CD4-positive, alpha-beta T cell (primary cell): ENCODE results near the gene MEGF11. TPM values are rescaled to one million over a fixed set of nuclear protein-coding genes. Genes with fewer than 3 reads are reported as not detected.

Source experiments
- ATAC-seq: fragments of 200-7000 bp; cut with Tn5 transposase; one replicate; pipeline ENCODE4 v1.10.0; 2022; ENCODE audit warnings: mild to moderate bottlenecking; ENCODE audit not compliant: poor library complexity
- CTCF ChIA-PET: fragments of 350-600 bp; sonication (Branson Sonifier 250); formaldehyde crosslinking; loops from one replicate; lab custom pipeline; 2021; ENCODE audit warnings: antibody characterized with exemption, inconsistent platforms; lab: Charles Lee
- POLR2A ChIA-PET: fragments of 350-600 bp; sonication (Branson Sonifier 250); formaldehyde crosslinking; loops from one replicate; lab custom pipeline; 2021; ENCODE audit warnings: antibody characterized with exemption, inconsistent platforms; lab: Charles Lee
- DNase-seq, 14 experiments: peaks; one replicate each; pipeline ENCODE4 v3.0.0-alpha.2; 2013 to 2020; ENCODE audit warnings: mixed read lengths in 2 of 14
- H3K27ac ChIP-seq, 2 donors: one replicate each; pipeline versions ENCODE4 v1.5.1 to v1.7.0; 2013; ENCODE audit warnings: low read length in 2 of 2, low read depth in 1 of 2, mild to moderate bottlenecking in 1 of 2
- H3K27me3 ChIP-seq, 2 experiments: 1 replicate in 1 of 2; 2 replicates in 1 of 2; pipeline versions ENCODE4 v1.6.1 to v1.7.0; 2013; ENCODE audit warnings: low read length in 2 of 2, control low read depth in 1 of 2, mild to moderate bottlenecking in 1 of 2, moderate library complexity in 1 of 2; ENCODE audit not compliant: insufficient read depth in 2 of 2, control insufficient read depth in 1 of 2
- H3K36me3 ChIP-seq: one replicate; pipeline ENCODE4 v1.6.1; 2013; ENCODE audit warnings: low read length, control low read depth; ENCODE audit not compliant: insufficient read depth
- H3K4me1 ChIP-seq: one replicate; pipeline ENCODE4 v1.6.1; 2013; ENCODE audit warnings: low read length, control low read depth; ENCODE audit not compliant: insufficient read depth
- H3K4me3 ChIP-seq: one replicate; pipeline ENCODE4 v1.5.1; 2013; ENCODE audit warnings: mild to moderate bottlenecking, low read length, moderate library complexity
- H3K9me3 ChIP-seq, 2 experiments: 1 replicate in 1 of 2; 2 replicates in 1 of 2; pipeline versions ENCODE4 v1.6.1 to v1.7.0; 2013; ENCODE audit warnings: low read length in 2 of 2, mild to moderate bottlenecking in 2 of 2, control low read depth in 1 of 2, moderate library complexity in 1 of 2; ENCODE audit not compliant: control insufficient read depth in 1 of 2, insufficient read depth in 1 of 2
- H3K27ac Mint-ChIP-seq: one replicate; pipeline ENCODE4 v1.8.0; 2020; ENCODE audit warnings: mixed read lengths
- H3K27me3 Mint-ChIP-seq: one replicate; pipeline ENCODE4 v1.8.0; 2021; ENCODE audit warnings: mixed read lengths
- H3K36me3 Mint-ChIP-seq: one replicate; pipeline ENCODE4 v1.8.0; 2021; ENCODE audit warnings: low read depth, mixed read lengths
- H3K4me1 Mint-ChIP-seq: one replicate; pipeline ENCODE4 v1.8.0; 2021; ENCODE audit warnings: low read depth, mixed read lengths
- H3K4me3 Mint-ChIP-seq: one replicate; pipeline ENCODE4 v1.8.0; 2020; ENCODE audit warnings: mild to moderate bottlenecking, mixed read lengths
- H3K9me3 Mint-ChIP-seq: one replicate; pipeline ENCODE4 v1.8.0; 2020; ENCODE audit warnings: mixed read lengths
- intact Hi-C, 2 experiments: fragments of 100-400 bp; cut with DNase I in 1 of 2; cut with micrococcal nuclease in 1 of 2; formaldehyde crosslinking; loops; one replicate each; pipeline versions ENCODE4 v1.15.1 to v1.9.0; 2023 to 2025; cut with DNase I, micrococcal nuclease
- total RNA-seq, 174 experiments: library from RNA in 2 of 174; stranded (reverse) in 2 of 174; gene quantifications; one replicate each; pipeline ENCODE4 v1.2.3 and lab custom pipeline; 2021 to 2026
- TF ChIP-seq, protein P1 (sequence below): fragments of 200-600 bp; IDR thresholded peaks from one replicate; pipeline ENCODE4 v1.8.0; 2022; ENCODE audit warnings: antibody characterized with exemption, mild to moderate bottlenecking

The MEGF11 gene
- total RNA-seq, 2 experiments from 2014 or later: not detected

DNA sequence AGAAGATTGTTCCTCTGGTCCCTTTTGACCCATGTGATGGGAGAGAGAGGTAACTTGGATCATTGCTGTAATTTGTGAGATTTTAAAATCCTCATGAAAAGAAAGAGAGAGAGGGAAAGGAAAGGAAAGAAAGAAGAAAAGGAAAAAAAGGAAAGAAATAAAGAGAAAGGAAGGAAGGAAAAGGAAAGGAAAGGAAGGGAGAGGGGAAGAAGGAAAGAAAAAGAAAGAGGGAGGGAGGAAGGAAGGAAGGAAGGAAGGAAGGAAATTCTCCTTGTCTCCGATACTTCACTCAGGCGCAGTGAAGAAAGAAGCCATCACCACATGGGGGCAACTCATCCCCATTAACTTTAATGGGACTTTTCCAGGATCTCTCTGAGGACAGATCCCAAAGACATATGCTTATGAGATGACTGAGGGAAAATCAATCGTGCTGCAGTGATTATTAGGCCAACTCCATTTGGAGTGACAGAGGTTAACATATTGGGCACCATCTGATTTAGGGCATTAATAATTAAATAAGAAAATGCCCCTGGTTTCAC is 123.0 kb downstream of the MEGF11 start:
- intact Hi-C loops: no loop called here
- H3K9me3 ChIP-seq: no peaks in the 10 kb centered on the region
- no peak overlapping the region for H3K4me3 ChIP-seq
- H3K4me3 Mint-ChIP-seq: no peak overlapping the region
- H3K27me3 ChIP-seq: peaks cover 0 to 8% of the 10 kb centered on the region in 2 experiments
- ChIA-PET POLR2A (no interaction called here), CTCF (no interaction called here)
- H3K27ac Mint-ChIP-seq: no peak overlapping the region
- H3K27ac ChIP-seq: no peak overlapping the region
- H3K9me3 Mint-ChIP-seq: no peaks in the 10 kb centered on the region
- H3K36me3 ChIP-seq: no peaks in the 10 kb centered on the region
- H3K27me3 Mint-ChIP-seq: peaks cover 19% of the 10 kb centered on the region
- H3K4me1 ChIP-seq: peaks cover 3% of the 10 kb centered on the region
- ATAC-seq (no peak), DNase-seq (no peak)
- H3K4me1 Mint-ChIP-seq: peaks cover 8% of the 10 kb centered on the region
- TF ChIP-seq, protein P1, sequence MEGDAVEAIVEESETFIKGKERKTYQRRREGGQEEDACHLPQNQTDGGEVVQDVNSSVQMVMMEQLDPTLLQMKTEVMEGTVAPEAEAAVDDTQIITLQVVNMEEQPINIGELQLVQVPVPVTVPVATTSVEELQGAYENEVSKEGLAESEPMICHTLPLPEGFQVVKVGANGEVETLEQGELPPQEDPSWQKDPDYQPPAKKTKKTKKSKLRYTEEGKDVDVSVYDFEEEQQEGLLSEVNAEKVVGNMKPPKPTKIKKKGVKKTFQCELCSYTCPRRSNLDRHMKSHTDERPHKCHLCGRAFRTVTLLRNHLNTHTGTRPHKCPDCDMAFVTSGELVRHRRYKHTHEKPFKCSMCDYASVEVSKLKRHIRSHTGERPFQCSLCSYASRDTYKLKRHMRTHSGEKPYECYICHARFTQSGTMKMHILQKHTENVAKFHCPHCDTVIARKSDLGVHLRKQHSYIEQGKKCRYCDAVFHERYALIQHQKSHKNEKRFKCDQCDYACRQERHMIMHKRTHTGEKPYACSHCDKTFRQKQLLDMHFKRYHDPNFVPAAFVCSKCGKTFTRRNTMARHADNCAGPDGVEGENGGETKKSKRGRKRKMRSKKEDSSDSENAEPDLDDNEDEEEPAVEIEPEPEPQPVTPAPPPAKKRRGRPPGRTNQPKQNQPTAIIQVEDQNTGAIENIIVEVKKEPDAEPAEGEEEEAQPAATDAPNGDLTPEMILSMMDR: no peak
- no peaks in the 10 kb centered on the region for H3K36me3 Mint-ChIP-seq

DNA sequence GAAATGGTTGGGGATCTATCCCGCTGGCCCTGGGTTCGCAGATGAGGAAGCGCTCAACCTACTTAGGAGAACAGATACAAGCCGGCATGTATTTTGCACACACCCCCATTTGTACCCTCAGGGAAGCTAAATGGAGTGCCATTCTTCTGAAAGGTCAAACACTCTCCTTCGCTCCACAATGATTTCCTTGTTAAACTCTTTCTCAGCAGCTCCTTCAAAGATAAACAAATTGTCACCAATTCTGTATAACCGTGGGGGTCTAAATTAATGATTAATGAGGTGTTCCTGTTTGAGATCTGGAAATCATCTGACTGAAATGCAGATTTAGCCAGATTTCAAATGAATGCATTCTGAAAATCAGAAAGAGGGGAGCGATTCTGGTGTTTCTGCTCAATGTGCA is 124.0 kb downstream of the MEGF11 start:
- H3K4me3 Mint-ChIP-seq: no peak overlapping the region
- Histone ChIP-seq H3K36me3 (no peaks in the 10 kb centered on the region), H3K4me3 (no peak overlapping the region), H3K27ac (no peak overlapping the region), H3K4me1 (no peaks in the 10 kb centered on the region), H3K9me3 (no peaks in the 10 kb centered on the region), H3K27me3 (peaks cover 4 to 8% of the 10 kb centered on the region in 2 experiments)
- ATAC-seq (no peak), DNase-seq (no peak)
- no peaks in the 10 kb centered on the region for H3K9me3 Mint-ChIP-seq
- no peaks in the 10 kb centered on the region for H3K36me3 Mint-ChIP-seq
- ChIA-PET CTCF (no interaction called here), POLR2A (no interaction called here)
- TF ChIP-seq, protein P1: no peak
- H3K27ac Mint-ChIP-seq: no peak overlapping the region
- intact Hi-C loops: no loop called here
- H3K4me1 Mint-ChIP-seq: no peaks in the 10 kb centered on the region
- H3K27me3 Mint-ChIP-seq: peaks cover 23% of the 10 kb centered on the region

DNA sequence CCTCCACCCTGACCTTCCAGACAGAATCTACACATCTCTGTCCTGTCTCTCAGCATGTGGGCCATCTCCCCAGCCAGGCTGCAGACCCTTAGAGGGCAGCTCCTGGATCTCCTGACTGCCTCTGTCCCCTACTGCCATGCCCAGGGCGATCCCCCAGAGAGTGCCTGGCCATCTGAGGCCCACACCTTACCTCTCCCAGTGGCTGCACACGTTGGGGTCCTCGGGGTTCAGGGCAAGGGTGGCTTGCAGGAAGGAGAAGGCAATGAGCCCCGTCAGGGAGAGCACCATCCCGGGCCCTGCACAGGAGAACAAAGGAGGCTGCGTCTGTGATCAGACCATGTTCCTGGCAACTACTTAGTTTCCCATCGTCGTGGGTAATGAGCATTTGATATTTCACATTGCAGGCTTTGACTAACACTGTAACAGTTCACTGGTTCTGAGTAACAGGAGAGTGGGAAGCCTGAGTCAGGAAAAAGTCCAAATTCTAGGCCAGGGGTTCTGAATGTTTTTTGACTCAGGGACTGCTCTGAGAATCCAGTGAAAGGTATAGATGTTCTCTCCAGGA is 125.4 kb downstream of the MEGF11 start:
- ATAC-seq (no peak), DNase-seq (no peak)
- Histone ChIP-seq H3K27ac (no peak overlapping the region), H3K4me3 (no peak overlapping the region), H3K9me3 (no peaks in the 10 kb centered on the region), H3K27me3 (peaks cover 4 to 8% of the 10 kb centered on the region in 2 experiments), H3K36me3 (no peaks in the 10 kb centered on the region), H3K4me1 (no peaks in the 10 kb centered on the region)
- CTCF ChIA-PET: no interaction called here
- Mint-ChIP-seq H3K9me3 (no peaks in the 10 kb centered on the region), H3K36me3 (no peaks in the 10 kb centered on the region), H3K27me3 (peaks cover 29% of the 10 kb centered on the region), H3K27ac (no peak overlapping the region), H3K4me3 (no peak overlapping the region), H3K4me1 (no peaks in the 10 kb centered on the region)
- intact Hi-C loops: no loop called here
- TF ChIP-seq, protein P1: no peak
- POLR2A ChIA-PET: no interaction called here
